Retinal pigment epithelial cell (primary cell): ENCODE measurements around the gene HMSD.

Experiments used
- DNase-seq: peaks from one replicate; pipeline ENCODE4 v3.0.0-alpha.2; 2010; ENCODE audit warnings: low read depth
- H3K4me3 ChIP-seq: 2 replicates; pipeline ENCODE4 v1.5.1; 2011; ENCODE audit warnings: mild to moderate bottlenecking, low read length, control low read depth, moderate library complexity
- TF ChIP-seq, protein P1 (sequence below): conservative IDR thresholded peaks from 2 replicates; pipeline ENCODE4 v1.5.1; 2011; ENCODE audit warnings: low read depth, low read length, control low read depth, inconsistent platforms

HMSD gene

DNA sequence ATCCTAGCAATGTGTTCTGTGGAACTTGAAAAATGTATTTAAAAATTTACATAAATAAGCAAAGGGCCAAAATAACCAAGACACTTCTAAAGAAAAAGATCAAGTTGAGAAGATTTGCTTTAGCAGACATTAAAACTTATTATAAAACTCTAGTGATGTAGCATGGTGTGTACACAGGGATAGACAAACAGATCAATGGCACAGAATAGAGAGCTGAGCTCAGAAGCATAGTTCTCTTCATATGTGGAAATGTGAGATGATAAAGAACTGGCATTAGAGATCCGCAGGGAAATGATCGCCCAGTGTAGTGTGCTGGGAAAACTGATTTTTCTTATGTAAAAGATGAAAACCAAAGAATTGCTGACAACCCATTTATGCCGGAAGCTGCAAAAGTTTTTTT, 60.2 kb downstream of the HMSD start:
- DNase-seq: no peak
- H3K4me3 ChIP-seq: no peak overlapping the region
- TF ChIP-seq, protein P1, sequence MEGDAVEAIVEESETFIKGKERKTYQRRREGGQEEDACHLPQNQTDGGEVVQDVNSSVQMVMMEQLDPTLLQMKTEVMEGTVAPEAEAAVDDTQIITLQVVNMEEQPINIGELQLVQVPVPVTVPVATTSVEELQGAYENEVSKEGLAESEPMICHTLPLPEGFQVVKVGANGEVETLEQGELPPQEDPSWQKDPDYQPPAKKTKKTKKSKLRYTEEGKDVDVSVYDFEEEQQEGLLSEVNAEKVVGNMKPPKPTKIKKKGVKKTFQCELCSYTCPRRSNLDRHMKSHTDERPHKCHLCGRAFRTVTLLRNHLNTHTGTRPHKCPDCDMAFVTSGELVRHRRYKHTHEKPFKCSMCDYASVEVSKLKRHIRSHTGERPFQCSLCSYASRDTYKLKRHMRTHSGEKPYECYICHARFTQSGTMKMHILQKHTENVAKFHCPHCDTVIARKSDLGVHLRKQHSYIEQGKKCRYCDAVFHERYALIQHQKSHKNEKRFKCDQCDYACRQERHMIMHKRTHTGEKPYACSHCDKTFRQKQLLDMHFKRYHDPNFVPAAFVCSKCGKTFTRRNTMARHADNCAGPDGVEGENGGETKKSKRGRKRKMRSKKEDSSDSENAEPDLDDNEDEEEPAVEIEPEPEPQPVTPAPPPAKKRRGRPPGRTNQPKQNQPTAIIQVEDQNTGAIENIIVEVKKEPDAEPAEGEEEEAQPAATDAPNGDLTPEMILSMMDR: no peak
